ENCODE results near the gene DLK1. TPM values are rescaled to one million over a fixed set of nuclear protein-coding genes. Genes with fewer than 3 reads are reported as not detected.

The DLK1 gene
- total and polyA plus RNA-seq, 7 donors: 0.36 to 1.2 (median 0.46) TPM; not detected in 4

DNA sequence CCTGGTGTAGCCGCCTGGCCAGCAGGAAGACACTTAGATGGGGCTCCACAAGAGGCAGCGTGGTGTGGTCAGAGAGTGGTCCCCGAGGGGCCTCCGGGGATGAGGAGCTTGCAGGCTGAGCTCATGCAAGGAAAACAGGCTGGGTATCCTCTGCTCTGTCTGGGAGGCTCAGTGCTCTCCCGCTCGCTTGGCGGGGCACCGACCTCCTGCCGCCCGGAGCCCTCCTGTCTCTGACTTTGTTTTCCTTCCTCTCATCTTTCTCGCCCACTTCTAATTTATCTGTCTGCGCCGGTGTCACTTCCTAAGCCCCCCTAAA is 31.3 kb upstream of the DLK1 start:
- H3K27me3 ChIP-seq: peaks cover 0 to 21% (median 0%) of the 10 kb centered on the region in 3 donors
- no peak for DNase-seq
- intact Hi-C loops (cut with DNase I): no loop called here
- TF ChIP-seq, protein P1, sequence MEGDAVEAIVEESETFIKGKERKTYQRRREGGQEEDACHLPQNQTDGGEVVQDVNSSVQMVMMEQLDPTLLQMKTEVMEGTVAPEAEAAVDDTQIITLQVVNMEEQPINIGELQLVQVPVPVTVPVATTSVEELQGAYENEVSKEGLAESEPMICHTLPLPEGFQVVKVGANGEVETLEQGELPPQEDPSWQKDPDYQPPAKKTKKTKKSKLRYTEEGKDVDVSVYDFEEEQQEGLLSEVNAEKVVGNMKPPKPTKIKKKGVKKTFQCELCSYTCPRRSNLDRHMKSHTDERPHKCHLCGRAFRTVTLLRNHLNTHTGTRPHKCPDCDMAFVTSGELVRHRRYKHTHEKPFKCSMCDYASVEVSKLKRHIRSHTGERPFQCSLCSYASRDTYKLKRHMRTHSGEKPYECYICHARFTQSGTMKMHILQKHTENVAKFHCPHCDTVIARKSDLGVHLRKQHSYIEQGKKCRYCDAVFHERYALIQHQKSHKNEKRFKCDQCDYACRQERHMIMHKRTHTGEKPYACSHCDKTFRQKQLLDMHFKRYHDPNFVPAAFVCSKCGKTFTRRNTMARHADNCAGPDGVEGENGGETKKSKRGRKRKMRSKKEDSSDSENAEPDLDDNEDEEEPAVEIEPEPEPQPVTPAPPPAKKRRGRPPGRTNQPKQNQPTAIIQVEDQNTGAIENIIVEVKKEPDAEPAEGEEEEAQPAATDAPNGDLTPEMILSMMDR (IDR thresholded peaks at IDR 0.05): no peak
- no peak for TF ChIP-seq POLR2A (IDR thresholded peaks at IDR 0.05)
- no peak for TF ChIP-seq EP300 (IDR thresholded peaks at IDR 0.05)
- TF ChIP-seq POLR2AphosphoS5 (IDR thresholded peaks at IDR 0.05): no peak
- WGBS, 2 donors: 82% methylated on average over 13 of the region's 13 CpGs
- H3K27ac ChIP-seq: no peak overlapping the region
- H3K36me3 ChIP-seq: no peaks in the 10 kb centered on the region
- H3K4me1 ChIP-seq: peaks cover 0 to 10% (median 0%) of the 10 kb centered on the region in 4 donors
- no peak overlapping the region for H3K4me3 ChIP-seq
- no peaks in the 10 kb centered on the region for H3K9me3 ChIP-seq

DNA sequence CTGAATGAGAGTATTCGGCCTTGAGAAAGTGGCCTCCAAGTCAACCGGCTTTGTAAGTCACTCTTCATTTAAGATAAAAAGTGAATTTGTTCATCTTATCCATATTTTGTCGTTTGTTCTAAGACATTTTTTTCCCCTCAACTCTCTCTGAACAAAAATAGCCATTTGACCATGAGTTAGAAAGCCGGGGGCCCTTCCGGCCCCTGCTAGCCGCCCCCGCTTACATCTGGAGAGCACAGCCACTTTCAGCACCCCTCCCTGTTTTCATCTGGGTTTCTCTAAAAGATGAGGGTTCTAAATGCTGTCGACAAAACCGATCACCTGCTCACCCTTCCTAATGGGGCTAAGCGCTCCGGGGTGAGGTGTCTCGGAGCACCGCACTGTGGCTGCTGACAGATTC is 30.7 kb upstream of the DLK1 start:
- H3K27ac ChIP-seq: no peak overlapping the region
- H3K27me3 ChIP-seq: peaks cover 0 to 15% (median 0%) of the 10 kb centered on the region in 3 donors
- no peak overlapping the region for H3K4me3 ChIP-seq
- no peaks in the 10 kb centered on the region for H3K36me3 ChIP-seq
- no peaks in the 10 kb centered on the region for H3K9me3 ChIP-seq
- TF ChIP-seq POLR2A (IDR thresholded peaks at IDR 0.05) (no peak), EP300 (IDR thresholded peaks at IDR 0.05) (no peak), POLR2AphosphoS5 (IDR thresholded peaks at IDR 0.05) (no peak)
- TF ChIP-seq, protein P1 (IDR thresholded peaks at IDR 0.05): no peak
- WGBS, 2 donors: 91 to 92% methylated on average over 13 of the region's 13 CpGs
- intact Hi-C loops (cut with DNase I): no loop called here
- DNase-seq: no peak
- H3K4me1 ChIP-seq: peaks cover 0 to 10% (median 0%) of the 10 kb centered on the region in 4 donors

DNA sequence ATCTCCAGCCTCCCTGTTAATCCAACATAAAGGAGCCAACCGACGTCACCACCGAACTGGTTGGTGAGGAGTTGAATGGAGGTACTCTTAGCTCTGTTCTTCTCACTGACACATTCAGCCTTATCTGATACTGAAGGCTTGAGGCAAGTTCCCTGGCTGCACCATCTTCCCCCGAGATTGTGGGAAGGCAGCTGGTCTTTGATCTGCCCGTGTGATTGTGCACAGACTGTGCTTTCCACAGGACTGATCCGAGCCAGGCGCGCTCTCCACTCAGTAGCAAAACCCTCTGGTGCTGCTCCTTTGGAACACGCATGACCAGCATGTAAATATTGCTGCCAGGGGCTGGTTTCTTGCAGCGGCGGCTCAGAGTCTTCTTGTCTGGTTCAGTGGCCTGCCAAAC is 30.1 kb upstream of the DLK1 start:
- Histone ChIP-seq H3K9me3 (no peaks in the 10 kb centered on the region), H3K27me3 (peaks cover 0 to 11% (median 0%) of the 10 kb centered on the region in 3 donors), H3K36me3 (no peaks in the 10 kb centered on the region), H3K27ac (no peak overlapping the region), H3K4me1 (peaks cover 0 to 10% (median 0%) of the 10 kb centered on the region in 4 donors), H3K4me3 (no peak overlapping the region)
- TF ChIP-seq POLR2A (IDR thresholded peaks at IDR 0.05) (no peak), EP300 (IDR thresholded peaks at IDR 0.05) (no peak), POLR2AphosphoS5 (IDR thresholded peaks at IDR 0.05) (peak in 2 of 4 donors; percentile 43)
- TF ChIP-seq, protein P1 (IDR thresholded peaks at IDR 0.05): no peak
- intact Hi-C loops (cut with DNase I): no loop called here
- no peak for DNase-seq
- 67 to 71% methylated on average over 11 of the region's 11 CpGs for WGBS, 2 donors

DNA sequence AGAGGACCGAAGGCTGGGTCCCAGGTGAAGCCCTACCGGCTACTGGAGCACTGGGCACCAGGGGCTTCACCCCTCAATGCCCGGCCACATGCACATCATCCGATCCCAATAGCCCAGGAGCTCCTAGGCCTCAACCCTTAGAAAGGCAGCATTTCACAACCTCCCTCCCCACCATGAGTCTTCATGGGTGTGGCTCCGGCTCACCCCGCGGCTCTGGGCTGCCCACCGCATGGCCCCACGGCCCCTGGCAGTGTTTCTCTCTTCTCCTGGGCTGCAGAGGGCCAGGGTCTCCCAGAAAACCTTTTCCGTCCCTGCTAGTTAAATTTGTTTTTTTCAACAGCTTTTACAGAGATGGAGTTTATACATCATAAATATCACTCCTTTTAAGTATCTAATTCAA is 28.6 kb upstream of the DLK1 start:
- intact Hi-C loops (cut with DNase I): no loop called here
- DNase-seq: no peak
- 74 to 84% methylated on average over 10 of the region's 10 CpGs for WGBS, 2 donors
- Histone ChIP-seq H3K9me3 (no peaks in the 10 kb centered on the region), H3K27ac (no peak overlapping the region), H3K4me3 (no peak overlapping the region), H3K36me3 (no peaks in the 10 kb centered on the region), H3K4me1 (peaks cover 0 to 10% (median 0%) of the 10 kb centered on the region in 4 donors), H3K27me3 (peaks cover 0 to 5% (median 0%) of the 10 kb centered on the region in 3 donors)
- TF ChIP-seq, protein P1 (IDR thresholded peaks at IDR 0.05): no peak
- TF ChIP-seq POLR2A (IDR thresholded peaks at IDR 0.05) (no peak), EP300 (IDR thresholded peaks at IDR 0.05) (no peak), POLR2AphosphoS5 (IDR thresholded peaks at IDR 0.05) (no peak)

Measured in sigmoid colon (tissue), 7 donors.